GM12878 (cell line): ENCODE data around the gene CLEC4G.

Experiments
- BRCA1 ChIP-seq: IDR thresholded peaks from 2 replicates; pipeline ENCODE4 v1.6.1; 2011; ENCODE audit warnings: low read depth, low read length, improper control_type of control experiment
- POLR2A ChIP-seq: IDR thresholded peaks from 2 replicates; pipeline ENCODE4 v1.6.1; 2011; ENCODE audit warnings: low read depth, mild to moderate bottlenecking, low read length
- POLR2AphosphoS5 ChIP-seq: IDR thresholded peaks from 2 replicates; pipeline ENCODE4 v1.6.1; 2011; ENCODE audit warnings: mild to moderate bottlenecking, low read length, inconsistent platforms
- SMC3 ChIP-seq: IDR thresholded peaks from 2 replicates; pipeline ENCODE4 v1.6.1; 2011; ENCODE audit warnings: low read length, improper control_type of control experiment, borderline replicate concordance

DNA sequence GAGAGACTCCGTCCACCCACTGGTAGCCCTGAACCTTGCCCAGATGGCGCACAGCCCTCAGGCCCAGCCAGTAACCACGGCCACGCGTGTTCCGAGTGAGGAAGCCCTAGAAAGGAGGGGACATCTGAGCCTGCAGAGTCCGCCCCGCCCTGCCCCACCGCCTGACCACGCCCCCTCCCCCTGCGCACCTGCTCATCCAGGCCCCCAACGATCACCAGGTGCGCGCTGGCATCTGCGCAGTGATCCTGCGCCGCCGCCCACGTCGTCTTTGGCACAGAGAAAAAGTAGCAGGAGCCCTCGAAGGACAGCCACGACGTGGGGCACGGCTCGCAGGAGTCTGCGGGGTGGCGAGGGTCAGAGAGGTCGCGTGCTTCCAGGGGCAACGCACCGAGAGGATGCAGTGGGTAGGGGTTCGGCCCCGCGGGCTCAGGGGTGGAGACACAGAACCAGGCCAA lies 2.1 kb downstream of the CLEC4G start:
- TF ChIP-seq SMC3 (no peak), BRCA1 (no peak), POLR2A (no peak), POLR2AphosphoS5 (no peak)
